ENCODE results near the gene UGGT2. TPM values are rescaled to one million over a fixed set of nuclear protein-coding genes. Genes with fewer than 3 reads are reported as not detected.

UGGT2 gene
- polyA plus RNA-seq, 2 of the 4 experiments (the other 2 are of a cell fraction): 10.3 to 27.9 TPM

GRCh38 chr13:96002322-96003131 lies 50.7 kb downstream of the UGGT2 start:
- ChIA-PET CTCF (interaction anchor here (1.0 kb wide), 1 partner anchor 20 kb away, joined by 3 read pairs; no protein-coding TSS in a partner anchor), POLR2A (no interaction called here)
- Histone ChIP-seq H3K9me3 (no peaks in the 10 kb centered on the region), H3K4me2 (no peak overlapping the region), H3K27ac (no peak overlapping the region), H3K4me1 (no peaks in the 10 kb centered on the region), H3K4me3 (no peak overlapping the region)
- 97% methylated on average over 4 of the region's 4 CpGs for WGBS (ENCODE audit: missing lambda C conversion rate)
- no peak for TF ChIP-seq RCOR1 (IDR thresholded peaks at IDR 0.05; ENCODE audit: low read depth, low read length)
- TF ChIP-seq PHF8 (IDR thresholded peaks at IDR 0.05; ENCODE audit: borderline replicate concordance, low read depth): no peak
- no peak for TF ChIP-seq EHF (CRISPR knock-in tag; IDR thresholded peaks at IDR 0.05)
- no peak for TF ChIP-seq RARB (CRISPR knock-in tag; IDR thresholded peaks at IDR 0.05)
- TF ChIP-seq, protein P1, sequence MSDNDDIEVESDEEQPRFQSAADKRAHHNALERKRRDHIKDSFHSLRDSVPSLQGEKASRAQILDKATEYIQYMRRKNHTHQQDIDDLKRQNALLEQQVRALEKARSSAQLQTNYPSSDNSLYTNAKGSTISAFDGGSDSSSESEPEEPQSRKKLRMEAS (IDR thresholded peaks at IDR 0.05): no peak
- ATAC-seq: no peak
- no peak for FAIRE-seq
- DNase-seq (ENCODE audit: low read depth in 1 of 2, low spot score in 1 of 2): no peak

GRCh38 chr13:96000069-96000468 lies 53.1 kb downstream of the UGGT2 start:
- DNase-seq (ENCODE audit: low read depth in 1 of 2, low spot score in 1 of 2): no peak
- POLR2A ChIA-PET: no interaction called here
- Histone ChIP-seq H3K4me2 (no peak overlapping the region), H3K27ac (no peak overlapping the region), H3K4me1 (no peaks in the 10 kb centered on the region), H3K9me3 (no peaks in the 10 kb centered on the region), H3K4me3 (no peak overlapping the region)
- CTCF ChIA-PET: no interaction called here
- no peak for ATAC-seq
- TF ChIP-seq MYC (IDR thresholded peaks at IDR 0.05; ENCODE audit: borderline replicate concordance, low read length) (no peak), RCOR1 (IDR thresholded peaks at IDR 0.05; ENCODE audit: low read depth, low read length) (no peak), ZNF302 (CRISPR knock-in tag; IDR thresholded peaks at IDR 0.05) (no peak), CHD4 (IDR thresholded peaks at IDR 0.05; ENCODE audit: borderline replicate concordance) (no peak), SMC3 (IDR thresholded peaks at IDR 0.05) (no peak), HOXB13 (CRISPR knock-in tag; IDR thresholded peaks at IDR 0.05; ENCODE audit: low read depth) (no peak), POLR2A (IDR thresholded peaks at IDR 0.05; ENCODE audit: low read length) (no peak), CBX8 (IDR thresholded peaks at IDR 0.05) (no peak), BHLHE40 (IDR thresholded peaks at IDR 0.05; ENCODE audit: low read depth, low read length) (no peak), RNF2 (IDR thresholded peaks at IDR 0.05; ENCODE audit: borderline replicate concordance, low read depth) (no peak), PHF8 (IDR thresholded peaks at IDR 0.05; ENCODE audit: borderline replicate concordance, low read depth) (no peak)
- no peak for FAIRE-seq

DNA sequence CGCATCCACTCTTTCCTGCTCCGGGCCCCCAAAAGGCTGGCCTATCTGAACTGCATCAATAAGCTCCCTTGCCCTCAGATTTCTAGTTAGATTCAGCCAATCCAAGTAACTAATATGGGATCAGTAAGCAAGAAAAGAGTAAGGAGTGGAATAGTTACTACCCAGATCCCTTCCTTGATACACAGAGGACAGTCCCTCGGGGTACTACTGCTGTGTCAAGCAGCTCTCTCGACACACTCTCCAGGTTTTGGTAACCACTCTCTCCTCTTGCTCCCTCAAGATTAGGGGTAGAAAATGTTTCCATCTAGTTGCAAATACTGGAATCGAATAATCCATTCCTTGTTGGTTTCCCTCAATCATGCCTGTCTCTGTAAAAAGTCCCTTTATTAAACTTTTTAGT lies 65.4 kb downstream of the UGGT2 start:
- Histone ChIP-seq H3K4me2 (no peak overlapping the region), H3K9me3 (no peaks in the 10 kb centered on the region), H3K4me1 (no peaks in the 10 kb centered on the region), H3K4me3 (no peak overlapping the region), H3K27ac (no peak overlapping the region)
- TF ChIP-seq HOXB5 (CRISPR knock-in tag; IDR thresholded peaks at IDR 0.05) (no peak), FOSL2 (IDR thresholded peaks at IDR 0.05) (no peak), FOSL2 (CRISPR knock-in tag; IDR thresholded peaks at IDR 0.05) (no peak), KDM5A (IDR thresholded peaks at IDR 0.05) (no peak), POLR2A (IDR thresholded peaks at IDR 0.05; ENCODE audit: low read length) (no peak), MAZ (IDR thresholded peaks at IDR 0.05; ENCODE audit: borderline replicate concordance, low read depth, low read length) (no peak), TFCP2L1 (CRISPR knock-in tag; IDR thresholded peaks at IDR 0.05) (no peak), TP53 (CRISPR knock-in tag; IDR thresholded peaks at IDR 0.05) (no peak), NPAS2 (CRISPR knock-in tag; IDR thresholded peaks at IDR 0.05; ENCODE audit: borderline replicate concordance) (no peak), ZNF302 (CRISPR knock-in tag; IDR thresholded peaks at IDR 0.05) (no peak), NFE2L2 (conservative IDR thresholded peaks at IDR 0.05; ENCODE audit: low read length) (no peak), CHD2 (IDR thresholded peaks at IDR 0.05; ENCODE audit: low read length, partially characterized antibody) (no peak), EHMT2 (IDR thresholded peaks at IDR 0.05; ENCODE audit: low read depth) (no peak), PBX3 (IDR thresholded peaks at IDR 0.05) (no peak), KDM1A (IDR thresholded peaks at IDR 0.05; ENCODE audit: low read depth) (no peak), CBX8 (IDR thresholded peaks at IDR 0.05) (no peak), NR3C1 (IDR thresholded peaks at IDR 0.05) (no peak), RCOR1 (IDR thresholded peaks at IDR 0.05; ENCODE audit: low read depth, low read length) (no peak)
- TF ChIP-seq, protein P2, sequence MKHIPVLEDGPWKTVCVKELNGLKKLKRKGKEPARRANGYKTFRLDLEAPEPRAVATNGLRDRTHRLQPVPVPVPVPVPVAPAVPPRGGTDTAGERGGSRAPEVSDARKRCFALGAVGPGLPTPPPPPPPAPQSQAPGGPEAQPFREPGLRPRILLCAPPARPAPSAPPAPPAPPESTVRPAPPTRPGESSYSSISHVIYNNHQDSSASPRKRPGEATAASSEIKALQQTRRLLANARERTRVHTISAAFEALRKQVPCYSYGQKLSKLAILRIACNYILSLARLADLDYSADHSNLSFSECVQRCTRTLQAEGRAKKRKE (CRISPR knock-in tag; IDR thresholded peaks at IDR 0.05; ENCODE audit: low read depth): no peak
- CTCF ChIA-PET: interaction anchor here (0.9 kb wide), 1 partner anchor 283 kb away, joined by 3 read pairs; no protein-coding TSS in a partner anchor
- DNase-seq (ENCODE audit: low read depth in 1 of 2, low spot score in 1 of 2): no peak
- POLR2A ChIA-PET: no interaction called here
- FAIRE-seq: no peak
- 94% methylated on average over 5 of the region's 5 CpGs for WGBS (ENCODE audit: missing lambda C conversion rate)
- no peak for ATAC-seq

Measured in A549 (cell line).